Right renal cortex interstitium (tissue), 3 donors: ENCODE measurements around the gene IGSF3. TPM values are rescaled to one million over a fixed set of nuclear protein-coding genes. Genes with fewer than 3 reads are reported as not detected.
"Not testable (repeated sequence)": the region's sequence is repeated elsewhere in the genome, so short reads cannot be mapped to it uniquely, and the experiment has no call there.

Source experiments
- DNase-seq, 3 donors: peaks; one replicate each; pipeline ENCODE4 v3.0.0-alpha.2; 2013; ENCODE audit warnings: low read depth in 3 of 3, low spot score in 2 of 3
- polyA plus RNA-seq, 3 donors: library from polyadenylated mRNA; unstranded; fragments of 120-200 nt; gene quantifications; one replicate each; pipeline ENCODE4 v1.2.1, GENCODE V29; 2013; ENCODE audit not compliant: insufficient read length in 3 of 3

Gene IGSF3
- polyA plus RNA-seq, 3 donors, result 28.7 to 30.4 (median 29.7) TPM

- DNase-seq, result not testable (repeated sequence)
Observed at GRCh38 chr1:116603646-116604045, 63.9 kb downstream of the IGSF3 start.

GRCh38 chr1:116599369-116599768 lies 68.2 kb downstream of the IGSF3 start:
- DNase-seq, result not testable (repeated sequence)

GRCh38 chr1:116598420-116599036 lies 69.0 kb downstream of the IGSF3 start:
- DNase-seq, result not testable (repeated sequence)

- not testable (repeated sequence) for DNase-seq
Observed at GRCh38 chr1:116597388-116597787, 70.1 kb downstream of the IGSF3 start.

GRCh38 chr1:116596742-116597307 lies 70.7 kb downstream of the IGSF3 start:
- not testable (repeated sequence) for DNase-seq

- not testable (repeated sequence) for DNase-seq
Observed at GRCh38 chr1:116595946-116596741, 71.4 kb downstream of the IGSF3 start.

- DNase-seq, result not testable (repeated sequence)
Observed at GRCh38 chr1:116595065-116595840, 72.3 kb downstream of the IGSF3 start.

GRCh38 chr1:116593977-116594376 lies 73.6 kb downstream of the IGSF3 start:
- not testable (repeated sequence) for DNase-seq

GRCh38 chr1:116593401-116593800 lies 74.1 kb downstream of the IGSF3 start:
- DNase-seq, result not testable (repeated sequence)

GRCh38 chr1:116591951-116592605 lies 75.5 kb downstream of the IGSF3 start:
- not testable (repeated sequence) for DNase-seq

GRCh38 chr1:116591006-116591950 lies 76.3 kb downstream of the IGSF3 start:
- DNase-seq, result not testable (repeated sequence)

- DNase-seq, result not testable (repeated sequence)
Observed at GRCh38 chr1:116590359-116591005, 77.1 kb downstream of the IGSF3 start.

GRCh38 chr1:116589101-116589735 lies 78.3 kb downstream of the IGSF3 start:
- DNase-seq, result not testable (repeated sequence)

GRCh38 chr1:116587501-116588227 lies 79.9 kb downstream of the IGSF3 start:
- DNase-seq, result no peak

- no peak for DNase-seq
Observed at GRCh38 chr1:116586741-116587143, 80.8 kb downstream of the IGSF3 start.

GRCh38 chr1:116585886-116586285 lies 81.6 kb downstream of the IGSF3 start:
- DNase-seq, result no peak

- no peak for DNase-seq
Observed at GRCh38 chr1:116581323-116581885, 86.1 kb downstream of the IGSF3 start.
